B cell (primary cell): Measurements from ENCODE around the gene KMT2D. TPM values are rescaled to one million over a fixed set of nuclear protein-coding genes. Genes with fewer than 3 reads are reported as not detected.
A peak's percentile ranks its signal among the peaks of the same experiment; 100 is the strongest.
"Not testable (repeated sequence)": the region's sequence is repeated elsewhere in the genome, so short reads cannot be mapped to it uniquely, and the experiment has no call there.

Experiments used
- ATAC-seq: fragments of 200-7000 bp; cut with Tn5 transposase; one replicate; pipeline ENCODE4 v1.10.0; 2021; ENCODE audit warnings: low read depth, mild to moderate bottlenecking, moderate number of reproducible peaks, moderate library complexity
- CTCF ChIA-PET: fragments of 350-600 bp; sonication (Branson Sonifier 250); formaldehyde crosslinking; loops from one replicate; lab custom pipeline; 2021; ENCODE audit warnings: antibody characterized with exemption, inconsistent platforms; lab: Charles Lee
- POLR2A ChIA-PET: fragments of 350-600 bp; sonication (Branson Sonifier 250); formaldehyde crosslinking; loops from one replicate; lab custom pipeline; 2021; ENCODE audit warnings: antibody characterized with exemption; lab: Charles Lee
- DNase-seq: peaks from one replicate; pipeline ENCODE4 v3.0.0; 2013
- H2AFZ ChIP-seq: 2 replicates; pipeline ENCODE4 v1.6.1; 2012; ENCODE audit warnings: mild to moderate bottlenecking, low read depth, low read length; ENCODE audit not compliant: insufficient read depth, poor library complexity, severe bottlenecking
- H3K27ac ChIP-seq, 2 donors: 1 replicate in 1 of 2; 2 replicates in 1 of 2; pipeline ENCODE4 v1.5.1; 2012 to 2013; ENCODE audit warnings: low read length in 2 of 2, mild to moderate bottlenecking in 2 of 2, moderate library complexity in 1 of 2
- H3K27me3 ChIP-seq, 4 experiments: fragments of 200-600 bp in 1 of 4; sonication (generic) in 1 of 4; replicated peaks in 1 of 4; 1 replicate in 2 of 4; 2 replicates in 2 of 4; pipeline versions ENCODE4 v1.6.1 to v1.7.0; 2013 to 2016; ENCODE audit warnings: low read length in 3 of 4, mild to moderate bottlenecking in 2 of 4, mixed read lengths in 1 of 4, moderate library complexity in 1 of 4; ENCODE audit not compliant: insufficient read depth in 4 of 4, control insufficient read depth in 3 of 4; ENCODE audit errors: control extremely low read depth in 1 of 4
- H3K36me3 ChIP-seq, 2 experiments: replicated peaks in 1 of 2; 1 replicate in 1 of 2; 2 replicates in 1 of 2; pipeline versions ENCODE4 v1.6.1 to v1.7.1; 2013; ENCODE audit warnings: low read length in 1 of 2; ENCODE audit not compliant: insufficient read depth in 2 of 2, control insufficient read depth in 1 of 2; ENCODE audit errors: control extremely low read depth in 1 of 2, extremely low read depth in 1 of 2
- H3K4me1 ChIP-seq, 2 donors: fragments of 200-600 bp in 1 of 2; sonication (generic) in 1 of 2; 1 replicate in 1 of 2; 2 replicates in 1 of 2; pipeline versions ENCODE4 v1.5.1 to v1.6.1; 2013 to 2017; ENCODE audit warnings: low read length in 2 of 2; ENCODE audit not compliant: control insufficient read depth in 2 of 2, insufficient read depth in 2 of 2
- H3K4me2 ChIP-seq: replicated peaks from 2 replicates; pipeline ENCODE3; 2012; ENCODE audit warnings: mild to moderate bottlenecking, low read depth, low read length; ENCODE audit not compliant: poor library complexity, severe bottlenecking
- H3K4me3 ChIP-seq, 5 experiments: fragments of 200-600 bp in 1 of 5; sonication (generic) in 1 of 5; 1 replicate in 3 of 5; 2 replicates in 2 of 5; pipeline versions ENCODE4 v1.5.1 to v1.7.0; 2011 to 2016; ENCODE audit warnings: low read length in 4 of 5, mild to moderate bottlenecking in 4 of 5, low read depth in 2 of 5, control low read depth in 1 of 5, moderate library complexity in 1 of 5; ENCODE audit not compliant: insufficient read depth in 1 of 5; ENCODE audit errors: control extremely low read depth in 1 of 5, extremely low read depth in 1 of 5
- H3K79me2 ChIP-seq: fragments of 200-600 bp; sonication (generic); one replicate; pipeline ENCODE4 v1.6.0; 2016; ENCODE audit warnings: low read length; ENCODE audit not compliant: control insufficient read depth, insufficient read depth
- H3K9ac ChIP-seq: fragments of 200-600 bp; sonication (generic); 2 replicates; pipeline ENCODE4 v1.6.1; 2017; ENCODE audit warnings: mild to moderate bottlenecking, low read length, moderate library complexity
- H3K9me3 ChIP-seq, 3 donors: one replicate each; pipeline versions ENCODE4 v1.6.1 to v1.7.1; 2013; ENCODE audit warnings: low read length in 2 of 3; ENCODE audit not compliant: control insufficient read depth in 2 of 3, insufficient read depth in 1 of 3; ENCODE audit errors: control extremely low read depth in 1 of 3
- H4K20me1 ChIP-seq: 2 replicates; pipeline ENCODE4 v1.6.0; 2012; ENCODE audit warnings: mild to moderate bottlenecking, low read length; ENCODE audit not compliant: insufficient read depth, control insufficient read depth, poor library complexity, severe bottlenecking
- H3K27ac Mint-ChIP-seq: one replicate; pipeline ENCODE4 v1.8.0; 2021; ENCODE audit warnings: mixed read lengths
- H3K27me3 Mint-ChIP-seq: one replicate; pipeline ENCODE4 v1.8.0; 2021; ENCODE audit warnings: mixed read lengths
- H3K4me1 Mint-ChIP-seq: one replicate; pipeline ENCODE4 v1.8.0; 2021; ENCODE audit warnings: mixed read lengths
- H3K4me3 Mint-ChIP-seq: one replicate; pipeline ENCODE4 v1.8.0; 2021; ENCODE audit warnings: mixed read lengths
- H3K9me3 Mint-ChIP-seq: one replicate; pipeline ENCODE4 v1.8.0; 2022; ENCODE audit warnings: mixed read lengths; ENCODE audit not compliant: insufficient read depth
- EZH2 ChIP-seq: IDR thresholded peaks from 2 replicates; pipeline ENCODE4 v1.6.1; 2012; ENCODE audit warnings: borderline replicate concordance, low read depth, mild to moderate bottlenecking, moderate library complexity, low read length; ENCODE audit not compliant: insufficient read depth, poor library complexity, severe bottlenecking
- WGBS: methylation state at CpG from one replicate; pipeline ENCODE4 v1.1.5; 2013; ENCODE audit warnings: missing lambda C conversion rate; ENCODE audit not compliant: insufficient coverage; 5-methylcytosine and 5-hydroxymethylcytosine counted together
- intact Hi-C: fragments of 100-400 bp; cut with micrococcal nuclease; formaldehyde crosslinking; loops from one replicate; pipeline ENCODE4 v1.10.0; 2022
- polyA plus RNA-seq: library from polyadenylated mRNA; depleted of rRNA; stranded (reverse); fragments of >200 nt; gene quantifications from 2 replicates; pipeline ENCODE4 v1.2.3, GENCODE V29; 2012
- total RNA-seq, 2 donors: library from RNA; stranded (reverse); fragments of 120-200 nt in 1 of 2; gene quantifications; 1 replicate in 1 of 2; 2 replicates in 1 of 2; pipeline versions ENCODE4 v1.2.3 to v1.2.4, GENCODE V29; 2013 to 2022
- TF ChIP-seq, protein P1 (sequence below): fragments of 200-600 bp; IDR thresholded peaks from one replicate; pipeline ENCODE4 v1.8.0; 2022; ENCODE audit warnings: antibody characterized with exemption, mild to moderate bottlenecking

KMT2D gene
- total and polyA plus RNA-seq, 2 donors (not counting 1 experiment from before 2014, with no cell fraction given), result 64.0 to 179 TPM

DNA sequence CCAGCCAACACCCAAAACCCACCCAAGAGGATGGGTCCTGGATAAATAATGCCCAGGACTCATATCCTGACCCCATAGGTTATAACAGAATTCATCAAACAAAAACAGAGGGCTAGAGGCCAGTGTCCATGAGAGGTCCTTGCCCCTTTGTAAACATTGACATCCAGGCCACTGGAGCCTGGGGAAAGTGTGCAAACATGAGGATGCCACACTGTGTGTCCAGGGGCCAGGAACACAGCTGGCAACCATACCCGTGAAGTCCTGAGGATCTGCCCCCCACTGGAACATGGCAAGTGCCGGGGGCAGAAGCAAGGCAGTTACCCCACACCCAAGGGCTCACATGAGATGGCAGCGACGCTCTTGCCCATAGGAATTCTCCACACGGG, 4.2 kb upstream of the KMT2D start:
- Mint-ChIP-seq H3K27me3 (no peaks in the 10 kb centered on the region), H3K27ac (no peak overlapping the region), H3K9me3 (no peaks in the 10 kb centered on the region), H3K4me1 (peaks cover 24% of the 10 kb centered on the region), H3K4me3 (no peak overlapping the region)
- ChIA-PET POLR2A (interaction anchor here (0.8 kb wide), 1 partner anchor 171 kb away, joined by 6 read pairs; no protein-coding TSS in a partner anchor), CTCF (interaction anchor here (0.6 to 11.4 kb wide), 32 partner anchors 8 to 541 kb away, joined by 3 to 199 read pairs (median 4); partner anchors contain the start of genes DHH, FAM186B, LMBR1L and TUBA1B)
- H3K27me3 ChIP-seq, result no peaks in the 10 kb centered on the region
- no peak overlapping the region for H3K9ac ChIP-seq
- DNase-seq (no peak), ATAC-seq (no peak)
- H4K20me1 ChIP-seq, result peaks cover under 1% of the 10 kb centered on the region
- H3K4me2 ChIP-seq, result no peak overlapping the region
- 86% methylated on average over 1 of the region's 5 CpGs for WGBS
- H3K36me3 ChIP-seq, result peaks cover 0 to 7% of the 10 kb centered on the region in 2 experiments
- peaks cover 31% of the 10 kb centered on the region for H3K79me2 ChIP-seq
- H3K27ac ChIP-seq, result no peak overlapping the region
- H2AFZ ChIP-seq, result no peak overlapping the region
- no peaks in the 10 kb centered on the region for H3K9me3 ChIP-seq
- TF ChIP-seq, protein P1, sequence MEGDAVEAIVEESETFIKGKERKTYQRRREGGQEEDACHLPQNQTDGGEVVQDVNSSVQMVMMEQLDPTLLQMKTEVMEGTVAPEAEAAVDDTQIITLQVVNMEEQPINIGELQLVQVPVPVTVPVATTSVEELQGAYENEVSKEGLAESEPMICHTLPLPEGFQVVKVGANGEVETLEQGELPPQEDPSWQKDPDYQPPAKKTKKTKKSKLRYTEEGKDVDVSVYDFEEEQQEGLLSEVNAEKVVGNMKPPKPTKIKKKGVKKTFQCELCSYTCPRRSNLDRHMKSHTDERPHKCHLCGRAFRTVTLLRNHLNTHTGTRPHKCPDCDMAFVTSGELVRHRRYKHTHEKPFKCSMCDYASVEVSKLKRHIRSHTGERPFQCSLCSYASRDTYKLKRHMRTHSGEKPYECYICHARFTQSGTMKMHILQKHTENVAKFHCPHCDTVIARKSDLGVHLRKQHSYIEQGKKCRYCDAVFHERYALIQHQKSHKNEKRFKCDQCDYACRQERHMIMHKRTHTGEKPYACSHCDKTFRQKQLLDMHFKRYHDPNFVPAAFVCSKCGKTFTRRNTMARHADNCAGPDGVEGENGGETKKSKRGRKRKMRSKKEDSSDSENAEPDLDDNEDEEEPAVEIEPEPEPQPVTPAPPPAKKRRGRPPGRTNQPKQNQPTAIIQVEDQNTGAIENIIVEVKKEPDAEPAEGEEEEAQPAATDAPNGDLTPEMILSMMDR, result no peak
- TF ChIP-seq EZH2, result no peak
- peaks cover 13 to 19% of the 10 kb centered on the region in 2 donors for H3K4me1 ChIP-seq
- no peak overlapping the region for H3K4me3 ChIP-seq
- intact Hi-C loops, result loop anchor here (1.0 to 10.0 kb wide), 4 partner anchors 28 to 350 kb away; partner anchors contain the start of gene CCNT1

GRCh38 chr12:49061916-49062315, 1.3 kb upstream of the KMT2D start:
- H3K4me2 ChIP-seq, H3K9ac ChIP-seq, DNase-seq, H3K36me3 ChIP-seq, H3K27ac Mint-ChIP-seq, H3K27me3 Mint-ChIP-seq, H3K27me3 ChIP-seq, H3K27ac ChIP-seq, ATAC-seq, H3K9me3 Mint-ChIP-seq, H2AFZ ChIP-seq, POLR2A ChIA-PET, H3K9me3 ChIP-seq, H3K4me3 ChIP-seq: not testable (repeated sequence)
- intact Hi-C loops, result loop anchor here (2.0 to 10.0 kb wide), 2 partner anchors 69 to 347 kb away; partner anchors contain the start of genes CCNT1 and TUBA1B
- Histone ChIP-seq H3K79me2 (peaks cover 49% of the 10 kb centered on the region), H3K4me1 (peaks cover 31 to 36% of the 10 kb centered on the region in 2 donors), H4K20me1 (peaks cover 29% of the 10 kb centered on the region)
- CTCF ChIA-PET, result interaction anchor here (1.4 to 6.6 kb wide), 4 partner anchors 34 to 174 kb away, joined by 3 to 199 read pairs (median 40); partner anchors contain the start of gene DHH
- H3K4me3 Mint-ChIP-seq, result peak overlapping the region; percentile 13
- H3K4me1 Mint-ChIP-seq, result peaks cover 36% of the 10 kb centered on the region
- WGBS, result 100% methylated on average over 7 of the region's 17 CpGs
